Stimulated activated CD4-positive, alpha-beta T cell treated with anti-CD3 and anti-CD28 coated beads, Interleukin-4, amount 100 ng/mL, for 4 hours (primary cell): Measurements from ENCODE around the gene ABCA7.
A peak's percentile ranks its signal among the peaks of the same experiment; 100 is the strongest.
"Not testable (repeated sequence)": the region's sequence is repeated elsewhere in the genome, so short reads cannot be mapped to it uniquely, and the experiment has no call there.

Experiments
- DNase-seq, 2 experiments: peaks; one replicate each; pipeline ENCODE4 v3.0.0-alpha.2; 2020

The ABCA7 gene

GRCh38 chr19:1017115-1017905 lies 22.6 kb upstream of the ABCA7 start:
- DNase-seq, result no peak

GRCh38 chr19:1017906-1018305 lies 22.0 kb upstream of the ABCA7 start:
- no peak for DNase-seq

- DNase-seq, result no peak
Measured at GRCh38 chr19:1018393-1018792, 21.5 kb upstream of the ABCA7 start.

DNA sequence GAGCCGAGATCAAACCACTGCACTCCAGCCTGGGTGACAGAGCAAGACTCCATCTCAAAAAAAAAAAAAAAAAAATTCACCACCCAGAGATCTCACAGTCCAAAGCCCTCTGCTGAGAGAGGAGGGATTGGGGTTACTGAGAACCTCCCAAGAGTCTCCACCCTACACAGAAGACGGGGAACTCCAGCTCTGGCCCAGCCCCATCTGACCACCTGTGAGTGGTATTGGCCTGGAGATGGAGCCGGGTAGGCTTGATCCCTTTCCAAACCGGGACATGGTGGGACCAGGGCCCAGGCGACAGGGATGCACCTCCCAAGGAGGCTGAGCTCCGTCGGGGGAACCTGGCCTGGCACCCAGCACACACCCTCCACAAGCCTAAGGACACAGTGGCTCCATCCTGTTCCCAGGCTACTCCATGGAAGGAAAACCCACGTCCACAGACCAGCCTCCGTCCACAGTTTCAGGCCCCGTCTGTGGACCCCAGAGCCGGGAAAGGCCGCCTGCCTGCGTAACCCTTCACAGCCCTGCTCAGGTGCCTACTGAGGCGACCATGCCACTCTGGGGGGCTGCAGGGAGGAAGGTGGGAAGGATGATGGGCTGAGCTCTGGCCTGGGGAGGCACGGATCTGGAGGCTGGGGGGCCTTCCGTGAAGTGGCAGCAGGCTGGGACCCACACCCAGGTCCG lies 20.8 kb upstream of the ABCA7 start:
- DNase-seq, result no peak

- no peak for DNase-seq
Measured at GRCh38 chr19:1019616-1019961, 20.3 kb upstream of the ABCA7 start.

- DNase-seq, result no peak
Measured at GRCh38 chr19:1019980-1020867, 19.7 kb upstream of the ABCA7 start.

- peak; percentile 95 to 97 for DNase-seq
Measured at GRCh38 chr19:1020868-1021425, 19.0 kb upstream of the ABCA7 start, which contains the start of gene TMEM259. Gene TMEM259 (minus strand): TSS chr19:1021123. CDS start chr19:1020996, 127 bp downstream.

DNA sequence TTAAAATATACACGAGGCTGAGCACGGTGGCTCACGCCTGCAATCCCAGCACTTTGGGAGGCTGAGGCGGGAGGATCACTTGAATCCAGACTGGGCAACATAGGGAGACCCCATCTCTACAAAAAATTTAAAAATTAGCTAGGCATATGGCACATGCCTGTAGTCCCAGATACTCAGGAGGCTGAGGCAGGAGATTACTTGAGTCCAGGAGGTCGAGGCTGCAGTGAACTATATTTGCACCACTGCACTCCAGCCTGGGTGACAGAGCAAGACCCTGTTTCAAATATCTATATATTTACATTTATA lies 16.1 kb upstream of the ABCA7 start:
- not testable (repeated sequence) for DNase-seq

GRCh38 chr19:1025080-1025479 lies 14.8 kb upstream of the ABCA7 start:
- DNase-seq, result not testable (repeated sequence)

DNA sequence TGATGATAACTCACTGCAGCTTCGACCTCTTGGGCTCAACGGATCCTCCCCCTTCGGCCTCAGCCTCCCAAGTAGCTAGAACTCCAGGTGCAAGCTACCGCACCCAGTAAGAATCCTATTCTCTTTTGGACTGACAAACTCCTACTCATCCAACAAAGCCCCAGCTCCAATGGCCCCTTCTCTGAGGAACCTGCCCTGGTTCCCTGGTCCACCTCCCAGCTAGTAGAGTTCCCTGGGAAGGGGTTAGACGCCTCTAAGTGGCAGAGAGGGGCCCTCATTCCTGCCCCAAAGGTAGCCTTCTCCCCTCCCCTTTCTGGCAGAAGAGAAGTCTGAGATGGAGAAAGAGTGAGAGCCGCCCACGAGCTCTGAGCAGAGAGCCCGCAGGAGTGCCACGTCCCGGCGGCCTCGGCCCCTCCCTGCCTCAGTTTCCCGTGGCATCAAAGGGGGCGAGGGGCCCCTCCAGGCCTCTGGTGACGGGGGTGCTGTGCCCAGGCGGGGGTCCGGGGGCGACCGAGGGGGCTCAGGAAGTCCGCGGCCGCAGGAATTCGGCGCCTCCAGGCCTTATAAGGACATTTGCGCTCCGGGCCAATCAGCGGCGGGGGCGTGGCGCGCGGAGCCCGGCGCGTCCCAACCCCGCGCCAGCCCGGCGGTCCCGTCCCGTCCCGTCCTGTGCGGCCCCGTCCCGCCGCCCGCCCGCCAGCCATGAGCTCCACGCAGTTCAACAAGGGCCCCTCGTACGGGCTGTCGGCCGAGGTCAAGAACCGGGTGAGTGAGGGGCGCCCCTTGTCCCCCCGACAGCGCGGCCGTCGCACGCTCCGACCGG lies 13.7 kb upstream of the ABCA7 start, which contains the start of gene CNN2:
Gene CNN2 (plus strand): TSS at position 649 of the 823 bp plus-strand sequence. CDS start 54 bp downstream, at position 703.
- DNase-seq, result peak; percentile 55 to 65

GRCh38 chr19:1026783-1027649 lies 12.9 kb upstream of the ABCA7 start:
- no peak for DNase-seq

- DNase-seq, result no peak
Measured at GRCh38 chr19:1027650-1028061, 12.3 kb upstream of the ABCA7 start.

DNA sequence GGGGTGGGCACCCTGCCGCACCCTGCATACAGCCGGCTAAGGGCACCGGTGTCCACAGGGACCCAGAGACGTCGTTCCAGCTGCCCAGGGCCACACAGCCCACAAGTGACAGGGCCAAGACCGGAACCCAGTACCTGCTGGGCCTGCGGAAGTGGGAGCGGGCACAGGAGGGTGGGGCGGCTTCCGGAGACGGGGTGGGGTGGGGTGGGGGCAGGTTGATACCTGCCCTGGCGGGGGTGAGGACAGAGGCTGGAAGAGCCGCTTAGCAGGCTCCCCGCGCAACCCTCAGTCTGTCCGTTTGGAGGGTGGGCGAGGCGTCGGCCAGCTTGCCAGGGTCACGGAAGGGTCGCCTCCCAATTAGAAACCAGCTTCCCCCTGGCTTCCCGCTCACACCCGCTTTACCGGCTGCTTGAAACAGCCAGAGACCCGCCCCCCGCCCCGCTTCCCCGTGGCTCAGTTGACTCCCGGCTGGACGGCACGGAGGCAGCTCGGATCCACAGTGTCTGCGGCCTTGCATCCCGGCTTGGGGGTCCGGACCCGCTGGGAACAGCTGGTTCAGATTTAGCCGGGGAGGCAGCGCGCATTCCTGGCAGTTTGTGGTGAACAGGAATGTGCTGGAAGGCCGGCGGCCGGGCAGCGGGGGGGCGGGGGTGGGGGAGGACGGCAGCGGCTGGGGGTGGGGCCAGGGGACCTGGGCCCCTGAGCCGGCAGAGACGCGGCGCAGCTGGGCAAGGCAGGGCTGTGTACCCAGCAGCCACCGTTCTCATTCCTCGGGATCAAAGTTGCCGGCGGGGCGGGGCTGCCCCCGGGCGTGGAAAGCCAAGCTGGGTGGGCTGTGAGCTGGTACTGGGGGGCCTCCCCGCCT lies 11.6 kb upstream of the ABCA7 start:
- peak; percentile 39 to 48 for DNase-seq

DNA sequence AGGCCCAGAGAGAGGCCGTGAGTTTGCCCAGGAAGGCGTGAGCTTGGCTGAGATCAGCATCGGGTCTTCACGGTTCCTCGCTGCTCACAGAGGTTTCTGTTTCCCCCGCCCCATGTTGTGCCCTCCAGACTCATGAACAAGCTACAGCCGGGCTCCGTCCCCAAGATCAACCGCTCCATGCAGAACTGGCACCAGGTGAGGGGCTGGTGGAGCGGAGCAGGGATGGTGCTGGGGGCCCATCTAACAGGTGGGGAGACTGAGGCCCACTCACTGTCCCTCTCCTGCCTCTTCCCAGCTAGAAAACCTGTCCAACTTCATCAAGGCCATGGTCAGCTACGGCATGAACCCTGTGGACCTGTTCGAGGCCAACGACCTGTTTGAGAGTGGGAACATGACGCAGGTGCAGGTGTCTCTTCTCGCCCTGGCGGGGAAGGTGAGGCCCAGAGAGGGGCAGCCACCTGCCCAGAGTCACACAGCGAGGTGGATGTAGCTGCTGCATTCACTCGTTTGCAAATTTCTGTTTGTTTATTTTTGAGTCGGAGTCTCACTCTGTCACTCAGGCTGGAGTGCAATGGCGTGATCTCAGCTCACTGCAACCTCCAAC lies 7.5 kb upstream of the ABCA7 start:
- no peak for DNase-seq

GRCh38 chr19:1035998-1036621 lies 3.8 kb upstream of the ABCA7 start:
- DNase-seq, result no peak

DNA sequence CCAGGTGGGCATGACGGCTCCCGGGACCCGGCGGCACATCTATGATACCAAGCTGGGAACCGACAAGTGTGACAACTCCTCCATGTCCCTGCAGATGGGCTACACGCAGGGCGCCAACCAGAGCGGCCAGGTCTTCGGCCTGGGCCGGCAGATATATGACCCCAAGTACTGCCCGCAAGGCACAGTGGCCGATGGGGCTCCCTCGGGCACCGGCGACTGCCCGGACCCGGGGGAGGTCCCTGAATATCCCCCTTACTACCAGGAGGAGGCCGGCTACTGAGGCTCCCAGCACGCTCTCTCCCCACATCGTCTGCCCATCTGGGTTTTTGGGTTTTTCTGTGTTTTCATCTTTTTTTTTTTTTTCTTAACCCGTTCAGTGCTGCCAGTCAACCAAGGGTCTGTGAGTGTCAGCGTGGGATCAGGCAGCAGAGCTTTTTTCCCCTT lies 2.3 kb upstream of the ABCA7 start:
- no peak for DNase-seq

DNA sequence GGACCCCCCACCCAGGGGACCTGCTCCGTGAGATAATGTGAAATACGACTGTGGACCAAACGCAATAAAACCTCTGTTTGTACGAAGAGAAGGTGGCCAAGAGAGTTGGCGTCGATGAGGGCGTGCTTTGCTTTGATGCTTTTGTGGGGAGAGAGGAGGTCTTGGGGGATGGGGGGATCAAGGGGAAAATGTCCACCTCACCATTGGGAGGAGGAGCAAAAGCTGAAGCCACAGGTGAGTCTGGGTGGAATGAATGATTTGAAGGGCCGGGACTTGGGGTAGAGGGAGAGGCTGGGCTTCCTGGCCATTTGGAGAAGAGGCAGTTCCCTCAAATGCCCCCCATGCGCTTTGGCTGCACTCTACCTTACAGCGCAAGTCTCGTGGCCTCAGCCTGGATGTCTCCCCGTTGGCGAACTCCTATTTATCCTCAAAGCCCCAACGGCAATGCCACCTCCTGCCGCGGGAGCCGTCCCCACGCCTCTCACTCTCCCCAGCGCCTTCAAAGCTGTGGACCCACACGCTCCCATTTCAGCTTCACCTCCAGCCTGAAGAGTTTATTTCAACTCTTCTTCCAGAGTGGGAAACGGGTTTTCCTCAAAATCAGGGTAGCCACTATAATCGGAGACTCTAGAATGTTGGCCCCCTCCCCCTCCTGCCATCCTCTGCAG lies 795 bp upstream of the ABCA7 start:
- DNase-seq, result no peak

DNA sequence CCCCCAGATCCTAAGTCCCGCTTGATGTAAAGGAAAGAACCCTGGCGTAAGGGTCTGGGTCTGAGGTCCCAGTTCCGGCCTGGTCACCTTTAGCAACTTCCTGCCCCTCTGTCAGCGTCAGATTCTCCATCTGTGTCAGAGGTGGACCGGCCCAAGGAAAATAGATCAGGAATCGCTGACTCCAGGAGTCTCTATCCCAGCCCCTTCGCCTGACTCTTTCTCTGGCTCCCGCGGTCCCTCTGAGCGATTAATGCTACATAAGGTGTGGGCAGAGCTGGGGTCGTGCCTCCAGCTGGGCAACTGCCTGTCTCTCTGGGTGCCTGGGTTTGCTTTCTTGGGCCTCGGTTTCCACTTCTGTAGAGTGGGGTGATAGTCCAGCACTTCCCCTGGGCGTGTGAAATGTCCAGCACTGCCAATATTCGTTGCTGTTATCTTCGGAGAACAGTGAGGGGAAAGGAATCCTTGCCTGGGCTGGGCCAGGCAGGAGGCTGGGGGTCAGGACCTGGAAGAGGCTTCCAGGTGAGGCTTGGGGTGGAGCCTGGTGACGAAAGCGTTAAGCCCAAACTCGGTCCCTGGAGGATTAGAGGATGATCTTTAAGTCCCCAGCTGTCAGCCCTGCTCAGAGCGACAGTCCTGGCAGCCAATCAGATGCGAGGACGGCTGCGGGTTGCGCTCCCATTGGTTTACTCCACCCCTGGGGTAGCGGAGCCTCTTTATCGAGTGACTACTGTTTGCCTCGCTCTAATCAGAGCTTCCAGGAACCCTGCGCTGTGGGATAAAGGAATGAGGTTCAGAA lies 767 bp downstream of the ABCA7 start:
- peak; percentile 86 to 91 for DNase-seq
